HG03439 (cell line): ENCODE results near the gene ANKRD2.
A peak's percentile ranks its signal among the peaks of the same experiment; 100 is the strongest.

ENCODE experiments used
- ATAC-seq: cut with Tn5 transposase; IDR thresholded peaks from one replicate; pipeline ENCODE4 v1.9.1; 2021; ENCODE audit warnings: mild to moderate bottlenecking, moderate library complexity; ENCODE audit not compliant: unreplicated experiment

ANKRD2 gene

DNA sequence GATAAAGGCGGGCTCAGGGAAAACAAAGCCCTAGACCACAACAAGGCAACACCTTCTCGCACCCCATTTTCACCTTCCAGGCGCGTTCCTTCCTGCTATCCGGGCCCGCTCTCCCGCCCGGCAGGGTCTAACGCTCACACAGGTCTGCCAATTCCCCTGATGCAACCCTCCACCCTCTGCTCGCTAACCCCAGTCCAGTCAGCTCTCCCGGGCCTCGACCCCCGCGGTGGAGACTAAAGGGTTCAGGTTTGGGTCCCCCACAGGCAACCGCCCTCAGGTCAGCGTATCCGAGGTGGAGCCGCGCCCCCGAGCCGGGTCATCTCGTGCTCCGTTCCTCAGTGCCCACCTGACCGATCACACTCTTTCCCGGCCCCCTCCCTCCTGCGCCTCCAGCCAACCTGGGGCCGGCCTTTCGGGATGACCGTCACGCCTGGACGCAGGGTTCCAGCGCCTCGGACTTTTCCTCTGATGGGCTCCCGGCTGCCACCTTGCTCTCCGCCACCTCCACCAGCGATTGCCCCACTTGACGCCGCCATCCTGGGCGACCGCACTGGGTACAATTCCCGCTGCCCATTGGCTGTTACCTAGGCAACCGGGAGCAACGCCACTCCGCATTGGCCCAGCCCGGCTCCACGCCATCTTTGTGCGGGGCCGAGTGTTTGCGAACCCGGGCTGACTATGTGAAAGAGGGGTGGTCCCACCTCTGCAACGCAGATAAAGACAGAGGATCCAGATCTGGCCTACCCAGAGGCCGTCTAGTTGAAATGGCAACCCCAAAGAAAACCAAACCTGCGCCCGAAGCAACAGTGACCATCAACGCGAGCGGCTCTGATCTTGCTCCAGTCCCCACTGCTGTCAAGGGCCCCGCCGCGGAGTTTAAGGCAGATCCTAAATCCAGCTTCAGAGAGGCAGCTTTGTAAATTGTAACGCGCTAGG is 60.6 kb downstream of the ANKRD2 start, which contains the start of gene MORN4:
TSS of gene MORN4 (minus strand) at position 552 of the 936 bp plus-strand sequence. CDS start 13,847 bp downstream, outside the sequence.
- peak; percentile 99 for ATAC-seq
